Activated T-helper 1 cell treated with Interleukin-2 at 50 U/mL for 16 hours (primary cell): ENCODE results near the gene SLIT3.

Experiments
- DNase-seq: peaks from one replicate; pipeline ENCODE4 v3.0.0-alpha.2; 2020; ENCODE audit warnings: low read depth

SLIT3 gene

GRCh38 chr5:169080448-169080911, 220.5 kb downstream of the SLIT3 start:
- no peak for DNase-seq

DNA sequence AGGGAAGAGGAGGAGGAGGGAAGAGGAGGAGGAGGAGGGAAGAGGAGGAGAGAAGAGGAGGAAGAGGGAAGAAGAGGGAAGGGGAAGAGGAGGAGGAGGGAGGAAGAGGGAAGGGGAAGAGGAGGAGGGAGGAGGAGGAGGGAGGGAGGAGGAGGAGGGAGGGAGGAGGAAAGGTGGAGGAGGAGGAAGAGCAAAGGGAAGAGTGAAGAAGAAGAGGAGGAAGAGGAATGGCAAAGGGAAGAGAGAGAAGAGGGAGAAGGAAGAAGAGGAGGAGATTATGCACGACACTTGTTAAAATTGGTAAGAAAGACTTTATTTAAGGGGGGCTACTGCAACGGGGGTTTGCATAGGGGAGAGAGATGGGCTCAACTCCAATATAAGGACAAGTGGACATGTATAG, 221.2 kb downstream of the SLIT3 start:
- no peak for DNase-seq

DNA sequence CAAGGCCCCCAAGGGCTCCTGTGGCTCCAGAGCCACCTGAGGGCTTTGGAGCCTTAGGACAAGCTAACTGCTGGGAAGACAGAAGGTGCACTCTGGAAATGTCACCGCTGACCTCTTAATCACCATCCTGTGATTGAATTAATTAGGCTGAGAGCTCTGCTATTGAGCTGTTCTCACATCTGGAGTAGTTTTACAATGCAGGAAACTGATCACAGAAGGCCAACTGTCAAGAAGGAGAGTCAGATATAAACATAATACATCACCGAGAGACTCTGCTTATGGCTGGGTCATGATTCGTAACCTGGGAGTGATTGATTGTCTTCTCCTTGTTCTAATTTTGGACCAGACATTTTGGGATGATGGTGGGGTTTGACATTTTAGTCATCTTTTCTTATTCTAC, 226.1 kb downstream of the SLIT3 start:
- DNase-seq: no peak

- DNase-seq: no peak
Measured at GRCh38 chr5:169072233-169072632, 228.7 kb downstream of the SLIT3 start.

- DNase-seq: no peak
Measured at GRCh38 chr5:169070413-169070812, 230.5 kb downstream of the SLIT3 start.

GRCh38 chr5:169067751-169068173, 233.2 kb downstream of the SLIT3 start:
- no peak for DNase-seq

DNA sequence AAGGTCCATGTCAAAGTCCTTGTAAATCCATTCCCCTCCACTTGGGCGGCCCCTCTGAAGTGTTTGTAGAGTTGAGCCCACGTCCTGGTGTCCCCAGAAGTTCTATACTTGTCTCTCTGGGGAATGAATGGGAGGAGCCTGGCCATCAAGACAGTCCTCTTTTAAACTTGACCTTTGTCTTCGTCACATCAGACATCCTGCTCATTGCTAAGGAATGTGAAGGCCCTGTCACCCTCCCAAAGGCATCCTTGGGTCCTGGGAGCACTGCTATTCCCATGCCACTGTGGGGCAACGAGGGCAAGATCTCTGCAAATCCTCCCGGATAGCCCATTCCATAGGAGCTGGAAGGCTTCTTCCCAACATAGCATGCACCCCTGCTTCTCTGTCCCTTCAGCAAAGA, 235.5 kb downstream of the SLIT3 start:
- no peak for DNase-seq

GRCh38 chr5:169064093-169064492, 236.8 kb downstream of the SLIT3 start:
- DNase-seq: no peak

DNA sequence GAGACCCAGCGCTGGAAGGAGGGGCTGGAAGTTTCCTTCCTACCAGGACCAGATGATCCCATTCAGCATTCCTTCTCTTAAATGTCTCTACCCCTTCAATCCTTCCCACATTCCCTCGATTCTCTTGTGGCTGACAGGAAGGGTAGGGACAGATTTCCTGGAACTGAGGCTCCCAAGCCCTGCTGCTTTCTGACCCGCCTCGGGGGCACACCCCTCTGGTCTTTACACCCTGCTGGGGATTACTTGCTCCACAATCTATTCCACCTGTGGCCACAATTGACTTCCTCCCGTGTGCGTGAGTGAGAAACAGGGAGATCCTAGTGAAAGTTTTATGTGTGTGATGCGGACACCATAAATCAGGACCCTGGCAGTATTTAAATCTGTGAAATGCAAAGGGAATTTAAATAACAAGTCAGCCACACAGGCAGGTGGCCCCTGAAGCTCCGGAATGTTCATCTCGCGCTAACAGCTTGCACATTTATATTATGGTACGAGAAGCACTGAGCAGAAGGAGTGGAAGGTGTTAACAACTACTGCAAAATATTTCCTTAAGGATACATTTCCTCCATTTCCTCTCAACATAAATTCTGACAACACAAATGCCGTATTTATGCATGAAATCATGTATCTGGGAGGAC, 237.5 kb downstream of the SLIT3 start:
- DNase-seq: no peak

DNA sequence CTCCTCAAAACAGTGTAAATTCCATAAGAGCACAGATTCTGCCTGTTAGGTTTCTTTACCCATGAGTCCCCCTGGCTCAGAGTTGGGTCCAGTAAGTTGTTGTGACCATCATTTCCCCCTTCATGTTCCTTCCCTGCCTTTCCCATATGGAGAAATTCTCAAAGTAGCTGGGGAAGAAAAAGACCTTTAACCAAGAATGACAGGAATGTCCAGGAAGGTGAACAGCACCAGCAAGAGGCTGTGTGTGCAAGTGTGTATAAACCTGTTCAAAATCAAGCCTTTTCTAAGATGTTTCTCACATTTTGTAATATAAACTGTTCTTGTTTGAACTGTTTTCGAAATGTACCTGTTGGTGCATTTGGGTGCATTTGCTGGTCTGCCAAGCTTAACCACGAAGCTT, 238.2 kb downstream of the SLIT3 start:
- no peak for DNase-seq

- DNase-seq: no peak
Measured at GRCh38 chr5:169054506-169054905, 246.4 kb downstream of the SLIT3 start.

- DNase-seq: no peak
Measured at GRCh38 chr5:169052207-169052606, 248.7 kb downstream of the SLIT3 start.

- no peak for DNase-seq
Measured at GRCh38 chr5:169051351-169051750, 249.6 kb downstream of the SLIT3 start.

DNA sequence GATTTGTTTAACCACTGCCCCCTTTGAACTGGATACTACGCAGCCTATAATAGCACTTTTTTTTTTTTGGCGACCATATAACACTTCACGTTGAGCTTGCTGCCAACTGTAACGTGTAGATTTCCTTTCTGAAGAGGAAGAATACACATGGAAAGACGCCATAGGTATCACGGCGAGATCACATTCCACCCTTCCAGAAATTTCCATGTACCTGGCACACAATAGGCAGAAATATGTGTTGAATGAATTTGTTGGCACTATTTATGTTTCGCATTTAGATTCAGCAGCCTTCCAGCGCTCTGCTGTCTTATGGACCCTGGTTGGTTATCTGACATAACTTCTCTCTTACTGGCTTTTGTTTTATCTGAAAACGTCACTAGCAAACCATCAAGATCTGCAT, 250.3 kb downstream of the SLIT3 start:
- no peak for DNase-seq

GRCh38 chr5:169050146-169050571, 250.8 kb downstream of the SLIT3 start:
- no peak for DNase-seq

DNA sequence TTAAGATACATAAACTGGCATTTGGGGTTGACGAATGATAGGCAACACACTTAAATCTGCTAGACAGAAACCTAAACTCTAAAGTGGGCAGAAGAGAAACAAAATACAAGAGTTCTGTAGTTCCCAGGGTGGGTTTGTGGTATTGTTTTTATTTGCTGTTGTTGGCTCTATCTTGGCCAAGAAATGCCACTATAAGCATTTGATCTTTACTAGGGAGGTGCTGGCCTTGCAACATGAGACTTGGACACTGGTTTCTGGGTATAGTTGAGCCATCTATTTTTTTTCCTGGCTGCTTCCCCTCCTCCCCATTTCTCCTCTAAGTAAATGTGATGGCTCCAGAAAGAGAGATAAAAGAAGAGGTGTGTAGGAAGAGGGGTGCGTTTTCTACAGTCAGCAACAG, 251.2 kb downstream of the SLIT3 start:
- DNase-seq: no peak

GRCh38 chr5:169048181-169049125, 252.5 kb downstream of the SLIT3 start:
- no peak for DNase-seq

DNA sequence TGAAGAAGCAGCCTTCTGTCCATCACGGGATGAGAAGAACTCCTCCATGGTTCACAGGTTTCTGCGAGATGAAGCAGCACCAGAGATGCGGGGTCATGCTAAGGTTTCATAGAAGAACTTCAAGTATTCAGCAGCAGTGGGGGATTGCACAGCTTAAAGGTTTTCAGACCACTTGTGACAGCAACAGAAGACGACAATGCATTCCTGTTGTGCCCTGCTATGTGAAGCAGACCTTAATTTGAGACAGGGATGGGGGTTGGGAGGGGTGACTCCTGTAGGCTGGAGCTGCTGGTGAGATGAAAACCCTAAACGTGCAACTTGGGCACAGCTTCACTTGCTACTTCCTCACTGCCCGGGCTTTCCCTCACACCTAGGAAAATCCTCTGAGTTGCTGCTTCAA, 256.0 kb downstream of the SLIT3 start:
- DNase-seq: no peak

DNA sequence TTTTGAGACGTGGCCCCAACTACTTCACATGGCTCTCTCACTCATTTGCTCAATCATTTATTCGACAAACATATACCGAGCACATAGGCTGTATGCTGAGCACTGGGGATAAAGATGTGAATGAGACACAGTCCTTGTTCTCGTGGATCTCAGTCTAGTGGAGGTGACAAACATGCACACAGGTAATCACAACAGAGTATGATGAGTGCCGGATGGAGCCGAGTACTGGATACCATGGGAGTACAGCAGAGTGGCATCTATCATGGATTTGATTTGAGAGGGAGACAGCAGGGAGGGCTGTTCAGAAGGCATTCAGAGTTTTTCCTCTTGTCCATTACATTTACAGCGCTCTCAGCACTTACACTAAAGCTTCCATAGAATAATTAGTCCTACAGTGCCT, 259.8 kb downstream of the SLIT3 start:
- no peak for DNase-seq

GRCh38 chr5:169039592-169039991, 261.3 kb downstream of the SLIT3 start:
- no peak for DNase-seq

DNA sequence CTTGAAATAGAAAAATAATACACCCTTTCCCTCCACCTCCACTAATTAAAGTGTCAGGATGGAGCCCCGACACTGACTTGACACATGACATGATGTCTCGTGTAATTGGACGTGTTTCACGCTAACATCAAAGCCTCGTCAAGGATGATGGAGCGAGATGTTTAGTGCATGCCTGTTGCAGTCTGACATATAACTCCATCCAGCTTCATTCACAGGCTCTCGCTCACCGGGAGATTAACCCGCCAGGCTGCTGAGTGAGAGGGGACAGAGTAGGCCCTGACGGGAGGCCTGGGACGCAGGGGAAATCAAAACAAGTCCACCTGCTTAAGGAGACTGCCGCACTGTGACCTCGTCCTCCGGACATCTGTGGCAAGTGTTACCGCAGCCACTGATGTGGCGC, 263.5 kb downstream of the SLIT3 start:
- no peak for DNase-seq

DNA sequence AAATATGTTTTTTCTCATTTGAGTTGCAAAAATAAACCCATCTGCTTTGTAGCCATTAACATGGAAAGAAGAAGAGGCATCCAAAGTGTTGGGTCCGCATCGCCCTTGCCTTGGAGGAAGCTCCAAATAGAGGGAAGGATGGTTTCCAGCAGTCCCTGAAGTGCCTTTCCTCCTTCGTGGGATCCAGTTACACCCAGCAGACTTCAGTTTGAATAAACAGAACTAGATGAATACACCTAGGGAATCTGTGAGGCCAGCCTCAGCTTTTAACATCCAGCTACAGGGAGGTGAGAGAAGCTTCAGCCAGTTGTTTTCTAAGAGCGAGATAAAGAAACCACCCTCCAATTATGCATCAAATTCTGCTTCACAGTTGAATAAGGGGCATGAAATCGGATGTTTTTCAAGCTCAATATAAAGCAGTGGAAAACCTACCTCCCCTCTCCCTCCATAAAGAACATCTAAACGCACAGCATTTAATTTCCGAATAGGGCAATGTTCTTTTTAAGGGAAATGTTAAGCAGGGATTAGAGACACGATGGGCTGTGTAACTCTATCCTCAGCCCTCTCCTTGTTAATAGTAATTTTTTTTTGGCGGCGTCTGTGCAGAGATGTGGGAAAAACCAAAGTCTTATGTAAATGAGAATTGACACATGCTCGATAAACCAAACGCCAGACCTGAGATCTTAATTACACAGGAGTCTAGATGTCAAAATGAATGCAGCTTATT, 264.7 kb downstream of the SLIT3 start:
- DNase-seq: no peak
